ENCODE results near the gene PHKA2. TPM values are rescaled to one million over a fixed set of nuclear protein-coding genes. Genes with fewer than 3 reads are reported as not detected.

The PHKA2 gene
- total and polyA plus RNA-seq, 2 of the 4 experiments (the other 2 are of a cell fraction): 10.0 to 21.5 TPM

DNA sequence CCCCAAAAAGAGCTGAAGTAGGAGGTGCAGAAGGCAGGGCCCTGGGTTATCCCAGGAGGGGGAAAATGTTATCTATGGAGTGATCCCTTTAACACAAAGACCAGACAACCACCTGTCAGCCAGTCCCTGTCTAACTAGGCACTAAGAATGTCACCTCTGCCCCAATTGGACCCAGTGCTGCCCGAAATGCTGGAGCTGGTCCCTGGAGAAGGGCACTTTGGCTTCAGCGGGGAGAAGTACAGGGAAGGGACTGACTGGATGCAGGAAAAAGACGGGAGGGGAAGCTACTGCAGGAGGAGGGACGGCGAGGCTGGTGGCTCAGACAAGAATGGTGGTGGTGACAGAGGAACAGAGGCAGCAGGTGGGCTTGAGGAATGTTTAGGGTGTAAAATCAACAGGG lies 17.3 kb downstream of the PHKA2 start:
- Histone ChIP-seq H3K79me1 (ENCODE audit: low read depth in 1 of 2, low read length in 2 of 2) (no peaks in the 10 kb centered on the region; a peak in 1 of 4 replicates), H3K4me2 (ENCODE audit: low read depth, low read length) (no peak overlapping the region), H2AK5ac (ENCODE audit: low read depth, low read length) (no peak overlapping the region), H3K56ac (ENCODE audit: extremely low read depth, insufficient read depth, low read length) (no peak overlapping the region), H3K27me3 (ENCODE audit: control insufficient read depth, insufficient read depth, low read length) (no peaks in the 10 kb centered on the region), H3K36me3 (ENCODE audit: control insufficient read depth, insufficient read depth, low read length) (no peaks in the 10 kb centered on the region), H3K18ac (ENCODE audit: low read depth, low read length) (no peak overlapping the region), H3K14ac (replicated peaks; ENCODE audit: low read depth, low read length) (no peak overlapping the region), H3K9me3 (ENCODE audit: control insufficient read depth, insufficient read depth, low read length) (no peaks in the 10 kb centered on the region), H2BK5ac (ENCODE audit: low read depth, low read length, poor library complexity, severe bottlenecking) (no peak overlapping the region), H2BK20ac (ENCODE audit: low read depth, low read length) (no peak overlapping the region), H3K9ac (ENCODE audit: low read depth, low read length) (no peak overlapping the region), H3K4me1 (ENCODE audit: control insufficient read depth, insufficient read depth, low read length) (no peaks in the 10 kb centered on the region), H2BK120ac (ENCODE audit: low read depth, low read length) (no peak overlapping the region), H2AFZ (replicated peaks; ENCODE audit: low read length, poor library complexity) (no peak overlapping the region), H2BK15ac (ENCODE audit: low read depth, low read length) (no peak overlapping the region), H3K9me1 (ENCODE audit: insufficient read depth, low read length) (no peaks in the 10 kb centered on the region), H3K27ac (ENCODE audit: insufficient read depth, low read length) (no peak overlapping the region), H3K23ac (ENCODE audit: low read depth, low read length) (no peak overlapping the region), H4K91ac (ENCODE audit: insufficient read depth, low read depth, low read length) (no peak overlapping the region), H3K4me3 (ENCODE audit: insufficient read depth, low read depth, low read length) (no peak overlapping the region), H2AK9ac (replicated peaks; ENCODE audit: low read depth, low read length, poor library complexity) (no peak overlapping the region), H4K5ac (ENCODE audit: low read depth, low read length) (no peak overlapping the region), H3K4ac (ENCODE audit: low read depth, low read length) (no peak overlapping the region), H4K20me1 (ENCODE audit: insufficient read depth, low read length) (no peaks in the 10 kb centered on the region), H4K8ac (ENCODE audit: low read depth in 2 of 2, low read length in 2 of 2) (no peak overlapping the region)
- BruUV-seq (replicated peaks): no TSS peak
- CTCF ChIA-PET: interaction anchor here (0.6 to 0.8 kb wide), 2 partner anchors 24 to 33 kb away, joined by 3 read pairs; no protein-coding TSS in a partner anchor
- TF ChIP-seq MAZ (IDR thresholded peaks at IDR 0.05; ENCODE audit: borderline replicate concordance, low read depth, low read length): no peak
- TF ChIP-seq, protein P1, sequence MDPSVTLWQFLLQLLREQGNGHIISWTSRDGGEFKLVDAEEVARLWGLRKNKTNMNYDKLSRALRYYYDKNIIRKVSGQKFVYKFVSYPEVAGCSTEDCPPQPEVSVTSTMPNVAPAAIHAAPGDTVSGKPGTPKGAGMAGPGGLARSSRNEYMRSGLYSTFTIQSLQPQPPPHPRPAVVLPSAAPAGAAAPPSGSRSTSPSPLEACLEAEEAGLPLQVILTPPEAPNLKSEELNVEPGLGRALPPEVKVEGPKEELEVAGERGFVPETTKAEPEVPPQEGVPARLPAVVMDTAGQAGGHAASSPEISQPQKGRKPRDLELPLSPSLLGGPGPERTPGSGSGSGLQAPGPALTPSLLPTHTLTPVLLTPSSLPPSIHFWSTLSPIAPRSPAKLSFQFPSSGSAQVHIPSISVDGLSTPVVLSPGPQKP (IDR thresholded peaks at IDR 0.05; ENCODE audit: borderline replicate concordance, low read depth, low read length): no peak
- TF ChIP-seq MAFK (IDR thresholded peaks at IDR 0.05; ENCODE audit: low read depth, low read length): no peak
- TF ChIP-seq FOS (IDR thresholded peaks at IDR 0.05; ENCODE audit: low read depth, low read length): no peak
- TF ChIP-seq, protein P2, sequence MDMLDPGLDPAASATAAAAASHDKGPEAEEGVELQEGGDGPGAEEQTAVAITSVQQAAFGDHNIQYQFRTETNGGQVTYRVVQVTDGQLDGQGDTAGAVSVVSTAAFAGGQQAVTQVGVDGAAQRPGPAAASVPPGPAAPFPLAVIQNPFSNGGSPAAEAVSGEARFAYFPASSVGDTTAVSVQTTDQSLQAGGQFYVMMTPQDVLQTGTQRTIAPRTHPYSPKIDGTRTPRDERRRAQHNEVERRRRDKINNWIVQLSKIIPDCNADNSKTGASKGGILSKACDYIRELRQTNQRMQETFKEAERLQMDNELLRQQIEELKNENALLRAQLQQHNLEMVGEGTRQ (IDR thresholded peaks at IDR 0.05; ENCODE audit: low read depth, low read length): no peak
- TF ChIP-seq CEBPB (IDR thresholded peaks at IDR 0.05; ENCODE audit: low read depth, low read length): no peak
- no peak for TF ChIP-seq RFX5 (IDR thresholded peaks at IDR 0.05; ENCODE audit: low read depth, low read length)
- ATAC-seq (ENCODE audit: low read depth) (no peak), DNase-seq (no peak)
- in situ Hi-C loops (cut with MboI; ENCODE audit: low sequenced_read_pairs): no loop called here
- intact Hi-C loops (cut with micrococcal nuclease): no loop called here
- POLR2A ChIA-PET (ENCODE audit: unreplicated experiment): no interaction called here
- WGBS, 2 experiments (ENCODE audit: extremely low coverage in 2 of 2, insufficient read length in 1 of 2): 85% methylated on average over 4 of the region's 5 CpGs; no CpG with 5 or more reads in 1 of the 2 experiments
- dilution Hi-C loops (cut with HindIII; ENCODE audit: low sequenced_read_pairs, unreplicated experiment): no loop called here
